HEK293 (cell line): ENCODE measurements around the gene GNAZ.

Experiments used
- CTCF ChIA-PET: fragments of 350-600 bp; formaldehyde crosslinking; extraction: SDS; loops from one replicate; lab custom pipeline; 2021; ENCODE audit warnings: antibody characterized with exemption; lab: Yijun Ruan, JAX
- POLR2A ChIA-PET: fragments of 300-600 bp; formaldehyde crosslinking; extraction: SDS; loops from one replicate; lab custom pipeline; 2020; ENCODE audit warnings: antibody characterized with exemption, inconsistent platforms; lab: Yijun Ruan, JAX
- H3K27ac ChIP-seq: fragments of 200-500 bp; sonication (Bioruptor generic); 2 replicates; pipeline ENCODE4 v1.5.1; 2014; ENCODE audit warnings: low read depth, low read length, control low read depth, inconsistent platforms; ENCODE audit errors: extremely low read depth
- H3K36me3 ChIP-seq, 2 experiments: fragments of 200-500 bp in 1 of 2; sonication (Bioruptor generic) in 1 of 2; 1 replicate in 1 of 2; 2 replicates in 1 of 2; pipeline ENCODE4 v1.5.1; 2014 to 2017; ENCODE audit warnings: inconsistent platforms in 2 of 2, low read length in 2 of 2; ENCODE audit not compliant: control insufficient read depth in 2 of 2, insufficient read depth in 1 of 2
- H3K4me1 ChIP-seq: fragments of 200-500 bp; sonication (Bioruptor generic); 2 replicates; pipeline ENCODE4 v1.5.1; 2014; ENCODE audit warnings: mild to moderate bottlenecking, low read length, inconsistent platforms; ENCODE audit not compliant: control insufficient read depth, insufficient read depth
- H3K4me3 ChIP-seq: 2 replicates; pipeline ENCODE4 v1.5.1; 2011; ENCODE audit warnings: low read depth, mild to moderate bottlenecking, control low read depth, low read length, moderate library complexity
- H3K9me3 ChIP-seq: fragments of 200-500 bp; sonication (Bioruptor generic); 2 replicates; pipeline ENCODE4 v1.5.1; 2014; ENCODE audit warnings: low read depth, low read length, inconsistent platforms; ENCODE audit not compliant: control insufficient read depth, insufficient read depth
- HOXD13 ChIP-seq: sonication (generic); formaldehyde crosslinking; IDR thresholded peaks from 2 replicates; pipeline ENCODE4 v1.8.0; 2022; ENCODE audit warnings: missing genetic modification reagents, borderline replicate concordance
- KLF1 ChIP-seq: fragments of 450-650 bp; formaldehyde crosslinking; IDR thresholded peaks from 2 replicates; pipeline ENCODE4 v1.5.1; 2016; ENCODE audit warnings: missing biosample characterization, missing genetic modification characterization
- KLF9 ChIP-seq: fragments of 450-650 bp; formaldehyde crosslinking; IDR thresholded peaks from 2 replicates; pipeline ENCODE4 v1.5.1; 2016; ENCODE audit warnings: missing biosample characterization, missing genetic modification characterization, low read depth
- MEIS1 ChIP-seq: sonication (generic); formaldehyde crosslinking; IDR thresholded peaks from 2 replicates; pipeline ENCODE4 v1.8.1; 2022; ENCODE audit warnings: missing genetic modification reagents, mild to moderate bottlenecking, borderline replicate concordance
- OSR2 ChIP-seq: fragments of 450-650 bp; formaldehyde crosslinking; IDR thresholded peaks from 2 replicates; pipeline ENCODE4 v1.5.1; 2016; ENCODE audit warnings: missing biosample characterization, missing genetic modification characterization
- PATZ1 ChIP-seq: fragments of 450-650 bp; formaldehyde crosslinking; IDR thresholded peaks from 2 replicates; pipeline ENCODE4 v1.5.1; 2016; ENCODE audit warnings: missing biosample characterization, missing genetic modification characterization
- SP2 ChIP-seq: fragments of 450-650 bp; formaldehyde crosslinking; IDR thresholded peaks from 2 replicates; pipeline ENCODE4 v1.5.1; 2016; ENCODE audit warnings: missing biosample characterization, missing genetic modification characterization
- ZBTB48 ChIP-seq: fragments of 450-650 bp; formaldehyde crosslinking; IDR thresholded peaks from 2 replicates; pipeline ENCODE4 v1.5.1; 2016; ENCODE audit warnings: missing biosample characterization, missing genetic modification characterization
- ZBTB6 ChIP-seq: fragments of 450-650 bp; formaldehyde crosslinking; IDR thresholded peaks from 2 replicates; pipeline ENCODE4 v1.5.1; 2017; ENCODE audit warnings: missing biosample characterization, missing genetic modification characterization
- ZEB2 ChIP-seq: fragments of 450-650 bp; formaldehyde crosslinking; IDR thresholded peaks from 2 replicates; pipeline ENCODE4 v1.5.1; 2016; ENCODE audit warnings: missing biosample characterization, missing genetic modification characterization
- ZIC2 ChIP-seq: fragments of 450-650 bp; formaldehyde crosslinking; IDR thresholded peaks from 2 replicates; pipeline ENCODE4 v1.5.1; 2016; ENCODE audit warnings: missing biosample characterization, missing genetic modification characterization
- ZNF184 ChIP-seq: fragments of 450-650 bp; IDR thresholded peaks from 2 replicates; pipeline ENCODE4 v1.5.1; 2018; ENCODE audit warnings: missing biosample characterization, mild to moderate bottlenecking, missing genetic modification characterization
- ZNF266 ChIP-seq: fragments of 450-650 bp; formaldehyde crosslinking; IDR thresholded peaks from 2 replicates; pipeline ENCODE4 v1.5.1; 2016; ENCODE audit warnings: missing biosample characterization, missing genetic modification characterization, low read depth
- ZNF311 ChIP-seq: fragments of 450-650 bp; formaldehyde crosslinking; IDR thresholded peaks from 2 replicates; pipeline ENCODE4 v1.5.1; 2017; ENCODE audit warnings: missing biosample characterization, missing genetic modification characterization, borderline replicate concordance
- ZNF354C ChIP-seq: fragments of 450-650 bp; formaldehyde crosslinking; IDR thresholded peaks from 2 replicates; pipeline ENCODE4 v1.5.1; 2016; ENCODE audit warnings: missing biosample characterization, missing genetic modification characterization, low read depth, borderline replicate concordance
- ZNF362 ChIP-seq: fragments of 450-650 bp; formaldehyde crosslinking; IDR thresholded peaks from 2 replicates; pipeline ENCODE4 v1.5.1; 2016; ENCODE audit warnings: missing biosample characterization, missing genetic modification characterization
- ZNF48 ChIP-seq: fragments of 450-650 bp; formaldehyde crosslinking; IDR thresholded peaks from 2 replicates; pipeline ENCODE4 v1.5.1; 2016; ENCODE audit warnings: missing biosample characterization, missing genetic modification characterization
- ZNF488 ChIP-seq: fragments of 450-650 bp; formaldehyde crosslinking; IDR thresholded peaks from 2 replicates; pipeline ENCODE4 v1.5.1; 2016; ENCODE audit warnings: missing biosample characterization, missing genetic modification characterization
- ZNF549 ChIP-seq: fragments of 450-650 bp; IDR thresholded peaks from 2 replicates; pipeline ENCODE4 v1.5.1; 2018; ENCODE audit warnings: missing biosample characterization, missing genetic modification characterization, mild to moderate bottlenecking, inconsistent platforms, moderate library complexity
- ZNF623 ChIP-seq: fragments of 450-650 bp; formaldehyde crosslinking; IDR thresholded peaks from 2 replicates; pipeline ENCODE4 v1.5.1; 2016; ENCODE audit warnings: missing biosample characterization, missing genetic modification characterization
- ZNF830 ChIP-seq: fragments of 450-650 bp; IDR thresholded peaks from 2 replicates; pipeline ENCODE4 v1.5.0; 2018; ENCODE audit warnings: missing biosample characterization, missing genetic modification characterization, low read depth, mild to moderate bottlenecking, moderate library complexity
- ZSCAN23 ChIP-seq: fragments of 450-650 bp; formaldehyde crosslinking; IDR thresholded peaks from 2 replicates; pipeline ENCODE4 v1.5.1; 2016; ENCODE audit warnings: missing biosample characterization, missing genetic modification characterization

Gene GNAZ

GRCh38 chr22:23153994-23154393 lies 83.7 kb downstream of the GNAZ start:
- H3K36me3 ChIP-seq: peaks cover 0 to 51% of the 10 kb centered on the region in 2 experiments; a peak in 1 of 3 replicates
- TF ChIP-seq ZNF830 (tag by site-specific recombination) (no peak), ZNF354C (no peak), KLF9 (no peak), OSR2 (tag by site-specific recombination) (no peak), ZNF266 (tag by site-specific recombination) (no peak), ZNF362 (tag by site-specific recombination) (no peak), ZSCAN23 (tag by site-specific recombination) (no peak)
- no peaks in the 10 kb centered on the region for H3K4me1 ChIP-seq
- ChIA-PET CTCF (interaction anchor here (1.1 to 1.5 kb wide), 3 partner anchors 9 to 195 kb away, joined by 4 to 6 read pairs (median 5); partner anchors contain the start of genes BCR and RAB36), POLR2A (interaction anchor here (1.7 kb wide), 1 partner anchor 9 kb away, joined by 10 read pairs; the partner anchor contains the start of gene RAB36)
- H3K9me3 ChIP-seq: no peaks in the 10 kb centered on the region
- no peak overlapping the region for H3K4me3 ChIP-seq
- H3K27ac ChIP-seq: no peak overlapping the region

- H3K27ac ChIP-seq: no peak overlapping the region
- H3K9me3 ChIP-seq: no peaks in the 10 kb centered on the region
- POLR2A ChIA-PET: interaction anchor here (1.7 kb wide), 1 partner anchor 9 kb away, joined by 10 read pairs; the partner anchor contains the start of gene RAB36
- CTCF ChIA-PET: interaction anchor here (1.1 to 1.5 kb wide), 3 partner anchors 10 to 196 kb away, joined by 4 to 6 read pairs (median 5); partner anchors contain the start of genes BCR and RAB36
- H3K36me3 ChIP-seq: peaks cover 0 to 51% of the 10 kb centered on the region in 2 experiments; a peak in 1 of 3 replicates
- no peaks in the 10 kb centered on the region for H3K4me1 ChIP-seq
- no peak for TF ChIP-seq MEIS1 (CRISPR knock-in tag)
- no peak for TF ChIP-seq ZBTB48 (tag by site-specific recombination)
- no peak for TF ChIP-seq HOXD13 (CRISPR knock-in tag)
- no peak for TF ChIP-seq PATZ1 (tag by site-specific recombination)
- TF ChIP-seq ZNF488 (tag by site-specific recombination): no peak
- no peak for TF ChIP-seq SP2 (tag by site-specific recombination)
- no peak for TF ChIP-seq ZNF184
- TF ChIP-seq KLF1 (tag by site-specific recombination): no peak
- TF ChIP-seq ZNF549 (tag by site-specific recombination): no peak
- no peak for TF ChIP-seq ZNF623 (tag by site-specific recombination)
- no peak for TF ChIP-seq ZNF311
- TF ChIP-seq ZEB2 (tag by site-specific recombination): no peak
- no peak for TF ChIP-seq ZNF48 (tag by site-specific recombination)
- no peak for TF ChIP-seq ZBTB6 (tag by site-specific recombination)
- TF ChIP-seq ZIC2 (tag by site-specific recombination): no peak
- H3K4me3 ChIP-seq: no peak overlapping the region
These were observed 84.1 kb downstream of the GNAZ start for GRCh38 chr22:23154461-23154860.
